Thymus (tissue), 11 donors: ENCODE results near the gene ARID1B. TPM values are rescaled to one million over a fixed set of nuclear protein-coding genes. Genes with fewer than 3 reads are reported as not detected.

Source experiments
- DNase-seq, 9 donors: peaks; one replicate each; pipeline ENCODE4 v3.0.0-alpha.2; 2013; ENCODE audit warnings: low spot score in 9 of 9, low read depth in 6 of 9, missing footprints in 1 of 9
- H3K27ac ChIP-seq, 2 donors: one replicate each; pipeline ENCODE4 v1.5.1; 2013; ENCODE audit warnings: control low read depth in 1 of 2, low read depth in 1 of 2, low read length in 1 of 2, mild to moderate bottlenecking in 1 of 2, moderate library complexity in 1 of 2
- H3K27me3 ChIP-seq, 2 donors: one replicate each; pipeline ENCODE4 v1.5.1; 2013; ENCODE audit warnings: low read length in 1 of 2; ENCODE audit not compliant: control insufficient read depth in 2 of 2, insufficient read depth in 1 of 2
- H3K36me3 ChIP-seq, 2 donors: one replicate each; pipeline ENCODE4 v1.5.1; 2013; ENCODE audit warnings: low read length in 1 of 2, mild to moderate bottlenecking in 1 of 2, moderate library complexity in 1 of 2; ENCODE audit not compliant: control insufficient read depth in 2 of 2, insufficient read depth in 2 of 2
- H3K4me1 ChIP-seq, 2 donors: one replicate each; pipeline ENCODE4 v1.5.1; 2013; ENCODE audit warnings: low read length in 2 of 2; ENCODE audit not compliant: control insufficient read depth in 2 of 2, insufficient read depth in 2 of 2
- H3K4me3 ChIP-seq, 2 donors: one replicate each; pipeline ENCODE4 v1.5.1; 2013; ENCODE audit warnings: low read length in 2 of 2, control low read depth in 1 of 2, mild to moderate bottlenecking in 1 of 2
- H3K9me3 ChIP-seq, 2 donors: one replicate each; pipeline ENCODE4 v1.5.1; 2013; ENCODE audit warnings: low read length in 1 of 2, mild to moderate bottlenecking in 1 of 2; ENCODE audit not compliant: control insufficient read depth in 2 of 2, insufficient read depth in 1 of 2
- WGBS: extraction: QIAGEN DNeasy Blood & Tissue Kit; methylation state at CpG from one replicate; pipeline ENCODE4 v1.1.7; 2013; 5-methylcytosine and 5-hydroxymethylcytosine counted together
- polyA plus RNA-seq: library from polyadenylated mRNA; stranded (reverse); fragments of 200-250 nt; gene quantifications from one replicate; pipeline ENCODE4 v1.2.3, GENCODE V29; 2013
- total RNA-seq: library from RNA; stranded (reverse); fragments of 120-200 nt; gene quantifications from one replicate; pipeline ENCODE4 v1.2.4, GENCODE V29; 2013
- donor health status: healthy.

ARID1B gene
- total and polyA plus RNA-seq, 2 donors = 24.0 to 26.5 TPM

DNA sequence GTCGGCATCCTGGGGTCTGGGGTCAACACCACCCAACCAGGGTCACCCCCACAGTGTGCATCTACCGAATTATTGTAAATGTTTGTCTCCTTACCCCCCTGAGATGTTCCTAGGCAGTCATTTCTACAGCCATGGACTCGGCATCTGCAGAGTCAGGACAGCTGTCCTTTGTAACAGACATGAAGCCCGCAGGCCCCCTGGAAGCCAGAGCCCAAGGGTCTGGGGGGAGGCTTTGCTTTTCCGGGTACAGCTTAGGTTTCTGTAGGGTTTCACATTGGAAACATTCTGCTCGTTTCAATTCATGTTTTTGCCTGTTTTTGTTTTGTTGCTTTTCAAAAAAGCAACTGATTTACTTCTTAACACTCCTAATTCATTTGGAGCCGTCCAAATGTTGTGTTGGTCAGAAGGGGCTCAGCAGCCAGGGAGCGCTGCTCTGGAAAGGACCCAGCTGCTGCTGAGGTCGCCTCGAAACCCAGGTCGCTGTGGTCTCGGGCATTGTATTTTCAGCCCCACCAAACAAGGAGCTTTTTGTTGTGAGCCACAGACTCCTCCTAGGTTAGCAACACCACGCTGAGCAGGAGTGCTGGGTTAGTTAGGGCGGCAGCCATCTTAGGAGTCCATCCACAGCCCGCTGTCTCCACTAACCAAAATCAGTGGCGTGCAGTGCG, 385.7 kb downstream of the ARID1B start:
- Histone ChIP-seq H3K27me3 (no peaks in the 10 kb centered on the region), H3K36me3 (peaks cover 13 to 27% of the 10 kb centered on the region in 2 donors), H3K9me3 (no peaks in the 10 kb centered on the region), H3K4me1 (no peaks in the 10 kb centered on the region), H3K27ac (no peak overlapping the region), H3K4me3 (no peak overlapping the region)
- WGBS = 97% methylated on average over 17 of the region's 17 CpGs
- DNase-seq = no peak

DNA sequence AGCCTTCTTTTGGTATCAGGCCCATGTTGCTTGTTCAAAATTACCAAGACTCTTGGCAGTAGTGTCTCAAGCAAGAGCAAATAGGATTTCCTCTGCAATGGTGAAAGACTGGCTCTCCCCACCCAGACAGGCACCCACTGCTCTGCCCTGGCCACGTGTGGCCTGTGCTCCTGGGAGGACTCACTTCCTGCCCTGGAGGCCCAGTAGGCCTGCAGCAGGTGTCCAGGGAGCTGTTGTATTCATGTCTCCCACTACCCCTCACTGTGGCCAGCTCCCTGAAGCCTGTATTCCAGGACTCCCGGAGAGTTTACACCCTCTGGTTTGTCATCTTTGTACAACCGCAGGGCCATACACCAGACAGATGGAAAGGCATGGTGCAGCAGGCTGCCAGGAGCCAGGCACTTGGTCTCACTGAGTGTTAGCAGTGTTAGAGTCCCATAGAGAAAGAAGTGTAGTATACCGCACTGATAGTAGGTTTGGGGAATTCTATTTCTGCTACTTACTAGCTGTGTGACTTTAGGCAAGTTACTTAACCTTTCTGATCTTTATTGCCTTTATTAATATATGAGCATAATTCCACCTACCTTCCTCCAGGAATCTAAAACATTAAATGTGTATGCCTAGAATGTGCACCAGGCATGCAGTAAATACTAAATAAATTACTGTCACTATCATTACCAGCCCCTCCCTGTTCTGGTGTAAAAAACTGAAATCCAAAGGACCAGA, 386.4 kb downstream of the ARID1B start:
- Histone ChIP-seq H3K27ac (no peak overlapping the region), H3K9me3 (no peaks in the 10 kb centered on the region), H3K4me3 (no peak overlapping the region), H3K4me1 (no peaks in the 10 kb centered on the region), H3K36me3 (peaks cover 20 to 28% of the 10 kb centered on the region in 2 donors), H3K27me3 (no peaks in the 10 kb centered on the region)
- WGBS = 88% methylated on average over 4 of the region's 4 CpGs
- DNase-seq = no peak

DNA sequence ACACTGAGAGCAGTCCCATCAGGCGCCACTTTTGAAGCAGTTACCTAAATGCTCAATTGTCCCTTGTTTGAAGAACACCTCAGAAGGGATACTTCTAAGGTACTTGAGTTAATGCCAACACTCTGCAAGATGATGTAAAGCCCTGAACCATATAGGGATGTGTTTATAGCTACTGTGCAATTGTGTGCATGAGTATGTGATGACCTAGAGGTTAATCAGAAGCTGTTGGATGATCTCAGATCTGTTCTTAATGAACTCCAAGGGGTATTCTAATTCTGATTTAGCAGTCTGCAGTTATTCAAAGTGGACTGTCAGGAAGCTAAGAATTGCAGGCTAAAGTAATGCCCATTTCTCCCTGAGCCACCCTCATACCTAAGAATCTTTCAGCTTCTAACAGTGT, 387.8 kb downstream of the ARID1B start:
- H3K27me3 ChIP-seq = no peaks in the 10 kb centered on the region
- peaks cover 29 to 37% of the 10 kb centered on the region in 2 donors for H3K36me3 ChIP-seq
- DNase-seq = no peak
- H3K4me1 ChIP-seq = no peaks in the 10 kb centered on the region
- no peak overlapping the region for H3K27ac ChIP-seq
- 99% methylated on average over 1 of the region's 1 CpG for whole genome bisulfite sequencing
- no peaks in the 10 kb centered on the region for H3K9me3 ChIP-seq
- no peak overlapping the region for H3K4me3 ChIP-seq

DNA sequence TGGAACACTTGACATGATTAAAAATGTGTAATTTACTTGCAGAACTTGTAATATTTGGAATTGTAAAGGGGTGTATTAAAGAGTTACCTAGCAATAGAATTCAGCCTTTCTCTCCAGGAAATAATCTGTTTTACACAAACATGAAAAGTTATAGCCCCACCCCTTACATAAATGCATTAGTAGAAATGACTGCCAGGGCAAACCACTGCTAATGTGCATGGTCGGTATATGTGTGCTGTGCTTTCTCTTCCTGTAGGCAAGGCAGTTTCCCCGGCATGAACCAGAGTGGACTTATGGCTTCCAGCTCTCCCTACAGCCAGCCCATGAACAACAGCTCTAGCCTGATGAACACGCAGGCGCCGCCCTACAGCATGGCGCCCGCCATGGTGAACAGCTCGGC, 389.6 kb downstream of the ARID1B start:
- H3K27ac ChIP-seq = no peak overlapping the region
- H3K9me3 ChIP-seq = no peaks in the 10 kb centered on the region
- no peak for DNase-seq
- H3K4me1 ChIP-seq = no peaks in the 10 kb centered on the region
- WGBS = 100% methylated on average over 8 of the region's 8 CpGs
- no peak overlapping the region for H3K4me3 ChIP-seq
- no peaks in the 10 kb centered on the region for H3K27me3 ChIP-seq
- H3K36me3 ChIP-seq = peaks cover 35 to 39% of the 10 kb centered on the region in 2 donors

DNA sequence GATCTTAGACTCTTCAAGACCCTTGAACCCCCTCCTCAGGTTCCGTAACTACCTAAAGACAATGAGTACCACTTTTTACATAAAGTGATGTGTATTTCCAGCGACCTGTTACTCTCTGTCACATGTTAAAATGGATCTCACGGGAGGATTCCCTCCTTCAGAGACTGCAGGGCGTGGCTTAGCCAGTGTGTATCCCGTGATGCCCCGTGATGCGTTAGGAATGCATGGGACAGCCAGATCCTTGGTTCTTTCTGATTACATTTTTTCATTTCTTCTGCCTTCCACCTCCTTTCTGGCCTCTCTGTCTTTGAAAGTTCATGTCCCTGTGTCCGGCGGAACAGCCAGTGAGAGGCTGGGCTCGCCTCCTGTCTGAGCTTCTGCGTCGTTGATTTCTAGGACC, 390.7 kb downstream of the ARID1B start:
- Histone ChIP-seq H3K4me1 (no peaks in the 10 kb centered on the region), H3K36me3 (peaks cover 35 to 39% of the 10 kb centered on the region in 2 donors), H3K27me3 (no peaks in the 10 kb centered on the region), H3K9me3 (no peaks in the 10 kb centered on the region), H3K4me3 (no peak overlapping the region), H3K27ac (no peak overlapping the region)
- no peak for DNase-seq
- 99% methylated on average over 12 of the region's 12 CpGs for WGBS

DNA sequence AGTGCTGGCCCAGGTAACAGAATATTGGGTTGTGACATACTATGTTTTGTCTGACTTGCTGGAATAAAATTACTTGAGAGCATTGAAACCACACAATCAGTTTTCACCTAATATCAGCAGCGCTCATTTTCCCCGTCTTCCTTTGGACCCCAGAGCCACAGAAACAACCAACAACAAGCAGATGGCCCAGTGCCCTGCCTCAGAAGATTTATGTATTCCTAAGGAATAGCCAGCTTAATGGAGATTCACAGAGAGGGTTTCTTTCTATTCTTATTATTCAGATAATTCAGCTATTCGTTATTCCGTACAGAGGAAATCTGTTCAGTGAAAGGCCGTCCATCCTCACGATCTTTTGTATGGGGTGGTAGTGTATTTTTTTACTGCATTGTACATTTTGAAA, 391.3 kb downstream of the ARID1B start:
- Histone ChIP-seq H3K4me3 (no peak overlapping the region), H3K36me3 (peaks cover 38 to 39% of the 10 kb centered on the region in 2 donors), H3K27me3 (no peaks in the 10 kb centered on the region), H3K4me1 (no peaks in the 10 kb centered on the region), H3K27ac (no peak overlapping the region), H3K9me3 (no peaks in the 10 kb centered on the region)
- no peak for DNase-seq
- WGBS = 99% methylated on average over 6 of the region's 6 CpGs

DNA sequence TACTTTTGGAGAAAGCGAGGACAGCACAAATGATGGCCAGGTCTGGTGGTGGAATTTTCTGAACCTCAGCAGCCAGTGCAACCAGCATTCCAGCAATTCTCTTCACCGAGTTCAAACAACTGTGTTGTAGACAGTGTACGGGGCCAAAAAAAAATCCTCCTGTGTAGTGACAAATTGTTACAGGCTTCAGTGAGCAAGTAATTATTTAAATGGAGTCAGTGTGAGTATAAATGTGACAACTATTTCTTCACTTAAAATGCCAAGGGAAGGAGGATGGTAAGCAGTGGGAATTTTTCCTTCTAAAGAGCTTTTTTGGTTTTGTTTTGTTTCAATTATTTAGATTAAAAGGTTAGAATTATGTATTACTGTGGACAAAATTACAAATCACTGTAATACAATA, 392.0 kb downstream of the ARID1B start:
- no peak for DNase-seq
- no peaks in the 10 kb centered on the region for H3K4me1 ChIP-seq
- H3K27ac ChIP-seq = no peak overlapping the region
- H3K27me3 ChIP-seq = no peaks in the 10 kb centered on the region
- H3K36me3 ChIP-seq = peaks cover 44 to 45% of the 10 kb centered on the region in 2 donors
- no peak overlapping the region for H3K4me3 ChIP-seq
- 98% methylated on average over 3 of the region's 3 CpGs for WGBS
- no peaks in the 10 kb centered on the region for H3K9me3 ChIP-seq

DNA sequence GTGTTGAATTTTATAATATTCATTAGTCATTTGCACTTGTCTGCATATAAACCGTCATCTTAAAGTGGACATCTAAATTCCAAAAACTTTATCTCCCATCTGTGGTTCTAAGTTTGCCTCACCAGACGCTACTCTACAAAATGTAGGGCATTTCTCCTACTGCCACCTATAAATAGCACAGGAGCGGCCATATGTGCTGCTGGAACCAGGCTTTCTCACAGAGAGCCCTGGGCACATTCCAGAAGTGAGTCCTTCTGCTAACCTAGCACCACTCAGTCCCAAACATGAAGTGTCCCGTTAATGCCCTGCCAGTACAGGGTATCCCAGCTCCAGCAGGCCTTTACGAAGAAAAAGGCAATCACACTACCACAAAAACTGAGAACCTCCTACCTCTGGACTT, 392.5 kb downstream of the ARID1B start:
- no peaks in the 10 kb centered on the region for H3K27me3 ChIP-seq
- no peak overlapping the region for H3K27ac ChIP-seq
- no peak for DNase-seq
- H3K4me3 ChIP-seq = no peak overlapping the region
- no peaks in the 10 kb centered on the region for H3K4me1 ChIP-seq
- no peaks in the 10 kb centered on the region for H3K9me3 ChIP-seq
- H3K36me3 ChIP-seq = peaks cover 45 to 46% of the 10 kb centered on the region in 2 donors
- 98% methylated on average over 5 of the region's 5 CpGs for WGBS

DNA sequence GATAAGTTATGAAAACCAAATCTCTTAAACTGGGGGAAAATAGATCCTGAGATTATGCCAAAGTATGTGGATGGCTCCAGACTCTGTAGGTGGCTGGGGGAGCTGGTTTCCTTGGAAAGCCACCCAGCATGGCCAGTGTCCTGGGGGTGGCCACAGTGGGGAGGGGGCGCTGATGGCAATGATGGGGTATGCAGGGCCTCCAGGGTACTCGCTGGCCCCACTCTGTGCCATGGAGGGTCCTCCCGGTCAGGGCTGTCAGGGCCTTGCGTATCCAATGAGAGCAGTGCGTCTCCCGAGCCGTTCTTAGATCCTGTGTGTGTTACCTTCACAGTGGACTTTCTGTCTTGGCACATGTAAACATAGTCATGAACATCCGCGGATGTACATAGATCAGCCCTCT, 393.4 kb downstream of the ARID1B start:
- peaks cover 40 to 46% of the 10 kb centered on the region in 2 donors for H3K36me3 ChIP-seq
- no peak overlapping the region for H3K4me3 ChIP-seq
- H3K9me3 ChIP-seq = no peaks in the 10 kb centered on the region
- WGBS = 99% methylated on average over 9 of the region's 9 CpGs
- H3K4me1 ChIP-seq = no peaks in the 10 kb centered on the region
- DNase-seq = no peak
- H3K27me3 ChIP-seq = no peaks in the 10 kb centered on the region
- H3K27ac ChIP-seq = no peak overlapping the region
